Smooth muscle cell of the brain vasculature (primary cell): ENCODE results near the gene STIP1.
"Not testable (repeated sequence)": the region's sequence is repeated elsewhere in the genome, so short reads cannot be mapped to it uniquely, and the experiment has no call there.

Experiments
- DNase-seq: peaks from one replicate; pipeline ENCODE4 v3.0.0-alpha.2; 2012; ENCODE audit warnings: low read depth, low spot score

STIP1 gene

DNA sequence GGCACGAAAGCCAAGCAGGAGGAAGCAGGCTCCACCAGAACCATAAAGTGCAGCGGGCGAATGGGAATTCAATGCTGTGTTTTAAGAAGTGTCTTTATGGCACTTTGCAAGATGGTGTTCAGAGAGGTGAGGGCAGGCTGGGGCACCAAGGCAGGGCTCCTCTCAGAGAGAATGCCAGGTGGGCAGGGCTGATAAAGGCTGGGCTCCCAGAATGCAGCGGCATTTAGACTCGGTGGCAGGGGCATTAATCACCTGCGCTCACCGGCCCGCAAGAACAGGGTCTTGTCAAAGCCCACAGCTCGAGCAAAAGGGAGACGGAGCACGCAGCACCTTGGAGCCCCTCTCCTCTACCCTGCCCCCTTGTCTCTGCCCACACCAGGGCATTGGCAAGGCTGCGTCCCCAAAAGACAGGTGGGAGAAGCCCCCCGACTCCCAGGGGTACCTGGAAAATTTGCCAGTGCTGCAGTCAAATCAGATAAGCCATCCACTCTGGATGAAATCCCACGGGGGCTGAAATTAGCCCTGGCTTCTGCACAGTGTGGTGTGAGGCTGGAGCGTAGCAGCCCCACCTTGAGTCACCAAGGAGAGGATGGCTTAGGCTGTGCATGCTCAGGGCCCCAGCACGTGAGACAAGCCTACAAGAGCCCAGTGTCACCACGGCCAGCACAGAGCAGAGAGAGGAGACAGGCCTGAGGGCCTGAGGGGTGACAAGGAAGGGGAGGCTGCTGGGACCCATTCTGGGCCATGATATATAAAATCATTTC is 28.2 kb upstream of the STIP1 start:
- no peak for DNase-seq

DNA sequence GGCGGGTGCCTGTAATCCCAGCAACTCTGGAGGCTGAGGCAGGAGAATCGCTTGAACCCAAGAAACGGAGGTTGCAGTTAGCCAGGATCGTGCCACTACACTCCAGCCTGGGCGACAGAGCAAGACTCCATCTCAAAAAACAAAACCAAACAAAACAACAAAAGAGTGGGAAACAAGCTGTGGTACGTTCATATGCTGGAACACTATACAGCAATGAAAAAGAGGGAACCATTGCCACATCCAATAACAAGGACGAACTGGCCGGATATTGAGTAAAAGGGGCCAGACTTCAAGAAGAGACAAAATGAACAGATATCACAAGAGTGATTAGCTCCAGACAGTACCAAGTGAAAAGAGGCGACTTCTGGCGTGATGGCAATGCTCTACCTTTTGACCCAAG is 24.9 kb upstream of the STIP1 start:
- no peak for DNase-seq

DNA sequence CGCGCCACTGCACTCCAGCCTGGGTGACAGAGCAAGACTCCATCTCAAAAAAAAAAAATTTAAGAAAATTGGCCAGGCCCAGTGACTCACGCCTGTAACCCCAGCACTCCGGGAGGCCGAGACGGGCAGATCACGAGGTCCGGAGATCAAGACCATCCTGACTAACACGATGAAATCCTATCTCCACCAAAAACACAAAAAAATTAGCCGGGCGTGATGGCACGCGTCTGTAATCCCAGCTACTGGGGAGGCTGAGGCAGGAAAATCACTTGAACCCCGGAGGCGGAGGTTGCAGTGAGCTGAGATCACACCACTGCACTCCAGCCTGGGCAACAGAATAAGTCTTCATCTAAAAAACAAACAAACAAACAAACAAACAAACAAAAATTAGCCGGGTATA is 23.2 kb upstream of the STIP1 start:
- not testable (repeated sequence) for DNase-seq

DNA sequence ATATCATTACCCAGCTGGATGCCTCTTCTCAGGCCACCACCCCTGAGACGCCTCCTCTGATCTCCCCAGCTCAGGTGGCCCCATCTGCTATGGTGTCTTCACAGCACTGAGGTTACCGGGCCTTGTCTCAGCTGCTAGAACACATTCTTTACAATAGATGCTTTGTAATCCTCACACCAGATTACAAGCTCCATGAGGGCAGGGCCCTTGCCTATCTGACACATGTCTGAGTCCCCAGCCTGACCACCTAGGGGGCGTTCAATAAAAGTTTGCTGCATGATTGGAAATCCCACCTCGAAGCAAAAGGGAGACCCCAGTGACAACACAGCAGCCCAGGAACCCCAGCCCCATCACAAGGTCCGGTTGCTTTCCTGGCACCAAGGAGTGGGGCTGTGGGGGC is 22.0 kb upstream of the STIP1 start:
- DNase-seq: no peak

DNA sequence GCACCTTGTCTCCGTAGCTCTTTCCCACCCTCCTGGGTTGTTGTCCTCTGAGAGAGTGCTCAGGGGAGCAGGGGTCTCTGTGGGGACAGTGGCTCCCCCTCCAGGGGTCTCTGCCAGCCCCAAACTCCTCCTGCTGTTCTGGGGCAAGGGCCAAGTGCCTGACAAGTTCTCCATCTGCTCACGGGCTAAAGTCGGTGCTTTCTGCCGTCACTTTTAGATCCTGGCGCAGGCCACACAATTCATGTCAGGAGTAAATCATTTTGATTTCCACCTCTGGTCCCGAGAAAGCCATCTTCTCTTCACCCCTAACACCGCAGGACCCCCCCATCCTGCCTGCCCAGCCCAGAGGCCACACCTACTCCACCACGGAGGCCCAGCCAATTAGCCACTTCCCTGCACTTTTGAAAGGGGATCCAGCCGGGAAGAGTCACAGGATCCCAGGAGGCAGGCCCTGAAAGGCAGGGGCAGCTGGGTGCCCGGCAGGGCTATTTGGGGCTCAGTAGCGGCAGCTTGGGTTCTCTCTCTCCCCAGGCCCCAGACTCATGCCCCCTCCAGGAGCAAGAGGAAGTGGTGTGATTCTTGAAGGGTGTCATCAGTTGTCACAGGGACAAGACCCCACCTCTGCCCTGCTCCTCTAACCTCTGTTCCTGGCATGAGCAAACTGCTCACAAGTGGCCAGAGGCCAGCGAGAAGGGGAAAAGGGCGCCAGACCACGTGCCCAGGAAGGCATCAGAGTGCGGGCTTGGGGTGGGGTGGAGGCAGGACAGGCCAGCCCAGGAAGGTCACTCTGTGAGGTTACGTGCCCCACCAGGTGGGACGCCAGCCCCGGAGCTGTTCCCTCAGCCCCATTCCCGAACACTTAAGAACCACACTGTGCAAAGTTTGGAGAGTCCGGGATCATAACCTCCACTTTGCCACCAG is 21.3 kb upstream of the STIP1 start:
- DNase-seq: no peak

DNA sequence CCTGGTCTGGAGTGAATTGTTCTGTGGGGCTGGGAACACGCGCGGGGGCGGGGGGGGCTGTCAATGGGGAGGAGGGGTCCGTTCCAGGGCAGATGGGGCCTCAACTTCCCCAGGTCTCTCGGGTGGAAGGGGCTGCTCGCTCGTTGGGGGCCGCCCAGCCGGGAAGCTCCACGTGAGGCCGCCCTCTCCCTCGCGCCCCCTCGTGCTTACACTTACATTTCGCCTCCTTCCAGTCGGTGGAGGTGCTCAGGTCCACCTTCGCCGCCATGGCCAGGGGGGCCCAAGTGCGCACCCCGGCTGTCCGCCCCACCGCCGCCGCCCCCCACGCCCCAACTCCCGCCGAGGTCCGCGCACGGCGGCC is 20.5 kb upstream of the STIP1 start:
- DNase-seq: no peak

DNA sequence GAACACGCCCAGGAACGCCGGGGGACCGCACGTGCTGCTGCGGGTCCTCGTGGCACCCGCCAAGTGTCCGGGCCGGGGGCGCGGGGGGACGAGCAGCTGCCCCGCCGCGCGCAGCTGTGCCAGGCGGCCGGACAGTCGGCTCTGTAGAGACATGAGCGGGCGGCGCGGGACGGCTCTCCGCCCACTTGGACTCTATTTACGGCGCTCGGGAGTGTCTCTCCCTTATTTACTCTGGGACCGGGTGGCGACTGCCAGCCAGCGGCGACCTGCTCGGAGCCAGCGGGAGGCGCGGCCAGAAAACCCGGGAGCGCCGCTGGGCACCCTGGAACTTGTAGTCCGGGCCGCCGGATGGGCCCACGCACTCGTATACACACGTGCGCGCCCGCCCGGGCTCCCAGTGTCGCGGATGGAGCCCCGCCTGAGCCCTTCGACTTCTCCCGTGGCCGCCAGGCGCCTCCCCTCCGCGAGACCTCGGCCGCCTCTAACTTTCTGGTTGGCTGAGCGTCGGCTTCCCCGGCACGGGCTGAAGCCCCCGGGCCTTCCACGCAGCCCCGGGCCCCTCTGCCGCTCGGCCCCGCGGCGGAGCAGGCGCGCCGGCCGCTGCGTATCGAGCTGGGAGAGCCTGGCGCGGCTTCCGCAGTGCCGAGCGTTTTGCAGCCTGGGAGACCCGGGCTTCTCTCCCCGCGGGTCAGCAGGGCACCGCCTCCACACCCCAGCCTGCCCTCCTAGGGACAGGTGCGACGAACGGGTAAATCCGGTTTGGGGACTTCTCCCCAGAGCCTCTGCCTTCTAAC is 19.9 kb upstream of the STIP1 start, which contains the start of gene MACROD1:
Gene MACROD1 (minus strand): TSS at position 272 of the 794 bp plus-strand sequence. CDS start 119 bp downstream, at position 153.
- DNase-seq: peak; percentile 39

DNA sequence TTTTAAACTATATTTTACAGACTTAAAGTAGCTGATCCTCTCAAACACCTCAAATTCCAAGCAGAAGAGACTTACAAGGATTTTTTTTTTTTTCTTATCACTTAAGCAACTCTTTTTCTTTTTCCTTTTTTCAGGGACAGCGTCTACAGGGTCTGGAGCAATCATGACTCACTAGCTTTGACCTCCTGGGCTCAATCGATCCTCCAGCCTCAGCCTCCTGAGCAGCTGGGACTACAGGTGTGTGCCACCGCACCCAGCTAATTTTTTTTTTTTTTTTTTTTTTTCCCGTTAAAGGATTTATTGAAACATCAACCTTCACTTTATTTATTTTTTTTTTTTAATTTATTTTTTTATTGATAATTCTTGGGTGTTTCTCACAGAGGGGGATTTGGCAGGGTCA is 15.6 kb upstream of the STIP1 start:
- DNase-seq: no peak

DNA sequence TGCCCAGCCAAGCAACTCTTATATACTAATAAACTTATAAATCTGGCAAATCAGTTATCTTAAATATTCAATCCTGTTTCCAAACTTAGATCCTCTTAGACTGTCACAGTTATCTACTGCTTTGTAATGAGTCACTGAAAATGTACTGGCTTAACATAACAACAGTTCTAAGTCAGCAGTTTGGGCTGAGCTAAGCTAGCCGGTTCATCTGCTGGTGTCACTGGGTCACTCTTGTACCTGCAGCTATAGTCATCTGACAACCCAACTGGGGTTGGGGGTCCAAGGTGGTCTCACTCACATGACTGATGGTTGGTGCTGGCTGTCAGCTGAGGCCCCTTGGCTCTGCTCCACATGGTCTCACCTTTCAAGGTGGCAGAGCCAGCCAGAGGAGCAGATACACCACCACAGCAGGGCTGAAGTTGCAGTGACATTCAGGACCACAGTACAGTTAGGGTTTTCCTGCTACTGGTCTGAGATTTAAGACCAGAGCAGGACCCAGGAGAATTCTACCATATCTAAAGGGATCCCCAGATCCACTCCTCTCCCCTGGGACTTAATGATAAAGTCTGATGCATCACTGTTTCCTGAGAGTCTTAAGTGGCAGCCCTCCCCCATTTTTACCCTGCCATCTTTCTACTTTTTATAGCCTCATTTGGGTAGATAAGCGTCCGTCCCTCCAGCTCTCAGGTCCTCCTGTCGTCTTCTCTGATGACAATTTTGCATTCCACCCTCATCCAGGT is 12.2 kb upstream of the STIP1 start:
- no peak for DNase-seq

DNA sequence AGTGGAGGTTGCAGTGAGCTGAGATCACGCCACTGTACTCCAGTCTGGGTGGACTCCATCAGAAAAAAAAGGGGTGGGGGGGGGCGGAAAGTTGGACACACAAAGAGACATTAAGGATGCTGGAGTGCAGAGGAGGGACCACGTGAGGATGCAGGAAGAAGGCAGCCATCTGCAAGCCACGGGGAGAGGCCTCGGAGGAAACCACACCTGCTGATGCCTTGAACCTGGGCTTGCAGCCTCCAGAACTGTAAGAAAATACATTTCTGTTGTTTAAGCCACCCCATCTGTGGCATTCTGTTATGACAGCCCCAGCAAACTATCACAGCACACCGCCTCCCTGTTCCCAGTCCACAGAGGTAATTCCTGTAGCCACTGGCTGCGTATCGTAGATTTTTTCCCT is 9.2 kb upstream of the STIP1 start:
- DNase-seq: no peak

DNA sequence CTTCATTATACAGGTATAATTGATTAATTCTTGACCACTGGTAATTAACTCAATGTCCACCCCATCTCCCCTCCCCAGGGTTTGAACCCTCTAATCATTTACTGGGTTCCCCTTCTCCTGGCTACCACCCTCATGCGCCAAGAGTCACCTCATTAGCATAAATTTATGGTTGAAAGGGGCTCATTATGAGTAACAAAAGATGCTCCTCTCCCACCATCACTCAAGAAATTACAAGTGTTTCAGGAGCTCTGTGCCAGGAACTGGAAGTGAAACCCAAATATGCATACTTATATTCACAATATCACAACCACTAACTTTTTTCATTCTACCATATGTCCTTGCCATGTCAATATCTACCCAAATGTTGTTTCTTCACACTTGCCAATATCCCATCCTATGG is 7.8 kb upstream of the STIP1 start:
- DNase-seq: no peak

DNA sequence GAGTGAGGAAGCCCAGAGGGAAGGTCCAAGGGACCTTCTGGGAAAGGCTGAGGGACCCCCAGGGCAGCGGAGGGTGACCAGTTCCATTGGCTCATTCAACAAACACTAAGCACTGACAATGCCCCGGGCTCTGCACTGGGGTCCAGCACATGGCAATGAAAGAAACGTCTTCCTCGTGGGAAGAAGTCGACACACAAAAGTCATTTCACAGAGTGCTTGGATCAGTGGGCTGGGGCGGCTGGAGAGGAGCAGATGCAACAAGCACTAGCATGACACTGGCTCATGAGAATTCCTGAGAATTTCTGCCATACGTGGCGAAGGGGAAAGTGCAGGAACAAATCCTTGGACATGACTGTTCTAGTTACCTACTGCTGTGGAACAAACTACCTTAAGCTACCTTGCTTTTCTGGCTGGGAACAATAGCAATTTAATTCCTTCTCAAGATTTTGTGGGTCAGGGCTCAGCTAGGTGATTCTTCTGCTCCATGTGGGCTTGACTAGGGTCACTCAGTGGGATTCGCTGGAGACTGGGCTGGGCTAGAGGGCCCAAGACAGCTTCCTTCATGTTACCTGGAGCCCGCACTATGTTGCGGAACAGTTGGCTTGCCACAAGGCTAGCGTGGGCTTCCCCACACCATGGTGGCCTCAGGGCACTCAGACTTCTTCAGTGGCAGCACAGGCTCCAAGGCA is 6.9 kb upstream of the STIP1 start:
- DNase-seq: no peak

DNA sequence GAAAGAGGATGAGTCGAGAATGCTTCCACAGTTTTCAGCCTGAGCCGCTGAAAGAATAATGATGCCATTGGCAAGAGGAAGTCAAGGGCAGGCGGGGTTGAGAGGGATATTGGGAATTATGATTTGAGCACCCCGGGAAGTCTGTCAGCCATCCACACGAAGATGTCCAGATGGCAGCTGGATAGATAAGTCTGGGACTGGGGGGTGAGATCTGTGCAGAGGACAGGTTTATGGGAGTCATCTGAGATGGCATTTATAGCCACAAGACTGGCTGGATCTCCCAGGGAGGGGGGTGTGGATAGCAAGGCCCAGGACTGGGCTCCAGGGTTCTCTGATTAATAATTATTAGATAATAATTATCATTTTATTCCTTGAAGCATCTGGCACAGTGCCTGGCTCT is 5.1 kb upstream of the STIP1 start:
- no peak for DNase-seq

DNA sequence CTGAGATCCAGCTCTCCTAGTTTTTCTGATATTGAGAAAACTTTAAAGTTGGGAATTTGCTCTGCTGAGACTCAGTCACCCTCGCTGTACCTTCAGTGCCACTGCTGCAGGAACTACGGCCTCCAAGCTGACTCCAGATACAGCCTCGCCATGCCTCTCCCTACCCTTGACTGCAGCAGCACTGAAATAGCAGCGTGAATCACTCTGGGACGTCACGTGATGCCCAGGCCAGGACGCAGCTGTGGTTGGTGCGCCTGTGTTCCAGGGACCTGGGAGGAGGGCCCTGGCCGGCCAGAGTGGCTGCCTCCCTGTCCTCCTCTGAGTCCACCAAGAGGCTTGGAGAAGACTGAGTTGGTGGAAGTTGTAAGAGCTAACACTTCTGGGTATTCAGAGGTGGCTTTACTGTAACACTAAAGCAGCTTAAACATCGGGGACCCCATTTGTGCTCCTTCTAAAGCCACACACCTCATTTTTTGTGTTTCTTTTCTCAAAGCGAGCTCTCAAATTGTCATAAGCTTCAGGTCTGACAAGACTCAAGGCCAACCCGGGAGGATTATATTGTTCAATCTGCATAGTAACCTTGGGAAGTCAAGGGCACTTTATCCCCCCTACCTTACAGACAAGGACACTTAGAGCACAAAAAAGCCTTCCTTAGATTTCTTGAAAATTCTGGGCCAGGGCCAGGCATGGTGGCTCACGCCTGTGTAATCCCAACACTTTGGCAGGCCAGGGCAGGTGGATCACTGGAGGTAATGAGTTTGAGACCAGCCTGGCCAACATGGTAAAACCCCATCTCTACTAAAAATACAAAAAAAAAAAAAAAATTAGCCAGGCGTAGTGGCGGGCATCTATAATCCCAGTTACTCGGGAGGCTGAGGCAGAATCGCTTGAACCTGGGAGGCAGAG is 4.2 kb upstream of the STIP1 start:
- peak; percentile 65 for DNase-seq

DNA sequence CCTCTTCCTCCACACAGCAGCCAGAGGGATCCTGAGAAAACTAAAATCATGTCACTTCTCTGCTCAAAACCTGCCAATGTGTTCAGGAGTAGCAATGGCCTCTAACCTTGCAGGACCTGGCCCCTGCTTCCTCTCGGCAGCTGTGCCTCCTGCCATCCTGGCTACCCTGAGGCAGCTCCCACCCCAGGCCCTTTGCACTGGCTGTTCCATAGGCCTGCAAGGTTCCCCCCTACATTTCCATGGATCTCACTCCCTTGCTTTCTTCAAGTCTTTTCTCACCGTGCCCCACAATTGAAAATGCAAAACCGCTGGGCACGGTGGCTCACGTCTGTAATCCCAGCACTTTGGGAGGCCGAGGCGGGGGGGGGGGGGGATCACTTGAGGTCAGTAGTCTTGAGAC is 2.1 kb upstream of the STIP1 start:
- DNase-seq: no peak

DNA sequence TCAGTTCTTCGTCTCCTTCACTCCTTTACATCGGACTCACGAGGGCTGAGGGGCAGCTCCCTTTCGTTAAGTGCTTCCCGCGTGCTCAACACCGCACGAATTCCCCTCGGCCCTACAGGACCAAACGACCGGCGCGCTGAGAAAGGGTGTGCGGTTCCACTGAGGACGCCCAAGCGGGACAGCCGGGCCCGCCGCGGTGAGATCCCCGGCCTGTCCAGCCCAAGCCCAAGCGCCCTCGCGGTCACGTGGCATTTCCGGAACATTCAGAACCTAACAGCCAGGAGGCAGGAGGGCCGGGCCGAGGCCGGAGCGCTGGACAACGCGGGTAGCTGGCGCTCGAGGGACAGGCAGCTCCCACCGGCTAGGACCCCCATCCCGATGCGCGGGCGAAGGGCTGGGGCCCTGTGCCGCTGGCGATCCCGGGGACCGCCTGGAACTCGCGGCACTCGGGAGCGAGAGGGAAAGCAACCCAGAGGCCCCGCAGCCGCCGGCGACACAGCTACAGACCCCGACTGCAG is 737 bp upstream of the STIP1 start:
- DNase-seq: peak; percentile 59

DNA sequence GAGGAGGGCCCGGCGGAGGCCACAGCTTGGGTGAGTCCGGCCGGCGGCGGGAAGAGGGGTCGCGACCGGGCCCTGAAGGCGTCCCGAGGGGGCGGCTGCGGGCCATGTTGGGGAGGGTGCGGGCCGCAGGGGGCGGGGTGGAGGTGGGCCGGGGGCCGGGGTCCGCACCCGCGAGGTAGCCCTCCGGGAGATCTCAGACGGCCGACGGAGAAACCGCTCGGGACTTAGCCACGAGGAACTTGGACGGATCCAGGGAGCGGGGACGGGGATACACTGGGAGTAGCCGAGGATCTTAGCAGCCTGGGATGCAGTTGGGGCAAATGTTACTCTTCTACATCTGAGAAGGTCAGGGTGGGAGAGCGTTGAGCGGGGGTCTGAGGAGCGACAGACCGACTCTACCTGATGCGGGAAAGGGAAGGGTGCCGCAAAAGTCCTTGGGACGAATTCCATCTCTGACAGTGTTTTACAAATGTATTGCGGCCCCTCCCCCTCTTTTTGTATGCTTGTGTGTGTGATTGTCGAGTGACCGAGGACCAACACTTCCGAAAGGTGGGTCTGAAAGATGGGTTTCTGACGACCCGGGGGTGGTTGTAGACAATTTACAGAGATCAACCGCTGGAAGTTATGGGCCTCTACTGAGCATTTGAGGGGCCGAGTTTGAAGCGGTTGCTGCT is 658 bp downstream of the STIP1 start:
- DNase-seq: no peak

DNA sequence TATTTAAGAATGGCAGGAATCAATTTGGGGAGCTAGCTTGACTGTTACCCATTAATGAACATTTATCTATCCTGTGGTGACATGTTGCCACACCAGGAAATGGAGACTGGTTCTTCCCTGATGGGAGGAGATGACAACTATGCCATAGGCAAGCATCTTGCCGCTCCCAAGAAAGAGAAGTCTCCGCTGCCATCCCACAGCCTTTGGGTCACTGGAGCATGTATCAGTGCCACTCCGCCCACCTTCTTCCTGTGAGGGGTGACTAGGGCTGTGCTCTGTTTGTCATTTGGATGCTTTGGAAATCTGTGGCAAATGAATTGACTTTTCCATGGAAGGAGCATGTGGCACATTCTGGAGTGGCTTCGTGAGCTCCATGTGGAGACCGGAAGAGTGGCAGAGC is 6.5 kb downstream of the STIP1 start:
- DNase-seq: no peak

DNA sequence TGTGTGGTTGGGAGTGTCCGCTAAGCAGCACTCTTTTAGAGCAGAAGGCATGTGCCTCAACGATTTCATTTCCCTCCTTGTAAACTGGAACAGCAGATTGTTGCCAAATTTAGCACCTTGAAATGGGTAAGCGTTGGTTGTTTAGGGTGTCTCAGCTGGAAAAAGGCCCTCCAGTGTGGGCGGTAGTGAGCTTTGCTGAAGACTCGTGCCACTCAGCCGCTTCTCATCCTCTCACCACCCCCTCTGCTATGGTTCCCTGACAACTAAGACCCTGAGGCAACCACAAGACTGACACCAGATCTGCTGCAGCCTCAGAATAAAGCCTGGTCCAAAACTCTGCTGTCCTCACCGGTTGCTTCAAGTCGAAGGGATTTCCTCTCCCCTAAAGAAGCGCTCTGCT is 10.7 kb downstream of the STIP1 start:
- DNase-seq: no peak
